Karpas-422 (cell line): ENCODE data around the gene ARHGEF40. TPM values are rescaled to one million over a fixed set of nuclear protein-coding genes. Genes with fewer than 3 reads are reported as not detected.

Experiments
- DNase-seq: peaks from one replicate; pipeline ENCODE4 v3.0.0-alpha.2; 2015
- H2AFZ ChIP-seq: fragments of 200-600 bp; sonication (generic); 2 replicates; pipeline ENCODE4 v1.6.1; 2014; ENCODE audit warnings: antibody characterized with exemption, low read length, mixed read lengths
- H3K27ac ChIP-seq: fragments of 200-600 bp; sonication (generic); 2 replicates; pipeline ENCODE4 v1.5.1; 2014; ENCODE audit warnings: mild to moderate bottlenecking, low read length, moderate library complexity
- H3K27me3 ChIP-seq: fragments of 200-600 bp; sonication (generic); 2 replicates; pipeline ENCODE4 v1.6.1; 2014; ENCODE audit warnings: low read length, mixed read lengths
- H3K36me3 ChIP-seq: fragments of 200-600 bp; sonication (generic); 2 replicates; pipeline ENCODE4 v1.6.1; 2014; ENCODE audit warnings: low read length, mixed read lengths; ENCODE audit not compliant: insufficient read depth
- H3K4me1 ChIP-seq: fragments of 200-600 bp; sonication (generic); 2 replicates; pipeline ENCODE4 v1.6.1; 2014; ENCODE audit warnings: mild to moderate bottlenecking, low read length, mixed read lengths
- H3K4me2 ChIP-seq: fragments of 200-600 bp; sonication (generic); 2 replicates; pipeline ENCODE4 v1.6.1; 2014; ENCODE audit warnings: low read length, low read depth, mild to moderate bottlenecking; ENCODE audit not compliant: poor library complexity, severe bottlenecking
- H3K4me3 ChIP-seq: fragments of 200-600 bp; sonication (generic); 2 replicates; pipeline ENCODE4 v1.5.1; 2014; ENCODE audit warnings: mild to moderate bottlenecking, antibody characterized with exemption, low read length, mixed read lengths
- H3K79me2 ChIP-seq: fragments of 200-600 bp; sonication (generic); 2 replicates; pipeline ENCODE4 v1.6.1; 2014; ENCODE audit warnings: mild to moderate bottlenecking, low read length, mixed read lengths
- H3K9ac ChIP-seq: fragments of 200-600 bp; sonication (generic); 2 replicates; pipeline ENCODE4 v1.6.0; 2014; ENCODE audit warnings: low read length
- H3K9me2 ChIP-seq: fragments of 200-600 bp; sonication (generic), shearing (Covaris generic); replicated peaks from 2 replicates; pipeline ENCODE4 v1.6.0; 2014; ENCODE audit warnings: mild to moderate bottlenecking, low read length, moderate library complexity; ENCODE audit not compliant: insufficient read depth
- H3K9me3 ChIP-seq: fragments of 300-700, 200-600 bp; sonication (generic); 2 replicates; pipeline ENCODE4 v1.6.1; 2014; ENCODE audit warnings: low read length, mixed read lengths
- H4K20me1 ChIP-seq: fragments of 200-600 bp; sonication (generic); 2 replicates; pipeline ENCODE4 v1.6.1; 2014; ENCODE audit warnings: mild to moderate bottlenecking, antibody characterized with exemption, low read length, low read depth; ENCODE audit not compliant: insufficient read depth
- total RNA-seq: library from RNA; depleted of rRNA; stranded (reverse); fragments of >200 nt; shearing (Covaris generic); gene quantifications from 2 replicates; pipeline ENCODE4 v1.2.3, GENCODE V29; 2014; ENCODE audit warnings: low replicate concordance

ARHGEF40 gene
- total RNA-seq, 1 experiment from 2014 or later: 2.2 TPM

DNA sequence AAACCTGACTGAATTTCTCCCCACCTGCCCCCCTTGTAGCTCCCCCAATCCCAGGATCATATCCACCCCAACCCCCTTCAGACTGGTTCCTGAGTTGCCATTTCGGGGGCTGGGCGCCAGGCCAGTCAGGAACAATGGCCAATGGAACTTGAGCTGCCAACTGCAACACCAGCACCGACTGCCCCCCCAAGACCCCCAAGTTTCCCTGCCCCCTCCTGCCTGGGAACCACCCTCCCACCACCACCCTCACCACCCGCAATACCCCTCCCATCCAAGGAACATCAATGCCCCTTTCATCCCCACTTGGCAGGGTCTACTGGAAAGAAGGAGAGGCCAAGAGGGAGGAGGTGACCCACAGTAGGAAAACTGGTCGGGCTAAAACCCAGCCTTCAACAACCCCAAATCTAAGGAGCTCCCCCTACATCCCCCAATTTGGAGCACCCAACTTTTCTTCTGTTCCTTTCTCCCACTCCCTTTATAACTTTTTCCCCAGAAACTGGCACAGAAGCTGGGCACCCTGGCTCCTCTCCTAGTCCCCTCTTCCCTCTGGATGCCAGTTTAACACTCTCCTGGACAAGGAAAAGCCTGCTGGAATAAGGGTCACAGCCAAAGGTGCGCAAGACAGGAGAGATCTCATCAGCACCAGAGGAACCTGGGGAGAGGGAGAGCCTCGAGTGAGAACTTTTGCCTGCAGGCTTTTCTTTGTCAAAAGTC is 43.7 kb upstream of the ARHGEF40 start:
- H3K27me3 ChIP-seq: no peaks in the 10 kb centered on the region; the same call in 1 of the 2 replicates
- H3K4me2 ChIP-seq: no peak overlapping the region
- no peaks in the 10 kb centered on the region for H3K9me3 ChIP-seq
- no peak for DNase-seq
- no peak overlapping the region for H3K4me3 ChIP-seq
- no peaks in the 10 kb centered on the region for H3K79me2 ChIP-seq
- H3K36me3 ChIP-seq: no peaks in the 10 kb centered on the region
- no peaks in the 10 kb centered on the region for H3K4me1 ChIP-seq
- no peaks in the 10 kb centered on the region for H3K9me2 ChIP-seq
- no peak overlapping the region for H3K27ac ChIP-seq
- H3K9ac ChIP-seq: no peak overlapping the region
- H2AFZ ChIP-seq: no peak overlapping the region
- H4K20me1 ChIP-seq: 0 out of 2 replicates have a peak, but pooled peaks cover 3% of the 10 kb centered on the region

DNA sequence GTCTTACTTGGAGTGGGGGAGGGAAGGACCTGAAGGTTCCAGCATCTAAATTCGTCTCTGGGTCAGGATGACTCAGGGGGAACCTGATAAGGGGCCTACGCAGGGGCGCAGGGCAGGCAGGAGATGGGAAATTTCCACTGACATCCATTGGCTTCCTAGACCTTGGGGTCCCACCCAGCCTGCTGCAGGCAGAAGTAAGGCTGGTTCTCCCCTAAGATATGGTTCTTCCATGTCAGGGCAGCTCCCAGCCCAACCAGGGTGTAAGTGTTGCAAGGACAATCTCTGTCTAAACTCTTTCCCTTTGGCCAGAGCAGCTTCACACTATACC is 43.2 kb upstream of the ARHGEF40 start:
- Histone ChIP-seq H2AFZ (no peak overlapping the region), H3K9me3 (no peaks in the 10 kb centered on the region), H3K4me2 (no peak overlapping the region), H3K27me3 (no peaks in the 10 kb centered on the region), H3K36me3 (no peaks in the 10 kb centered on the region), H3K9ac (no peak overlapping the region), H3K27ac (no peak overlapping the region), H4K20me1 (0 out of 2 replicates have a peak, but pooled peaks cover 3% of the 10 kb centered on the region), H3K79me2 (no peaks in the 10 kb centered on the region), H3K4me1 (no peaks in the 10 kb centered on the region), H3K9me2 (no peaks in the 10 kb centered on the region), H3K4me3 (no peak overlapping the region)
- DNase-seq: no peak

DNA sequence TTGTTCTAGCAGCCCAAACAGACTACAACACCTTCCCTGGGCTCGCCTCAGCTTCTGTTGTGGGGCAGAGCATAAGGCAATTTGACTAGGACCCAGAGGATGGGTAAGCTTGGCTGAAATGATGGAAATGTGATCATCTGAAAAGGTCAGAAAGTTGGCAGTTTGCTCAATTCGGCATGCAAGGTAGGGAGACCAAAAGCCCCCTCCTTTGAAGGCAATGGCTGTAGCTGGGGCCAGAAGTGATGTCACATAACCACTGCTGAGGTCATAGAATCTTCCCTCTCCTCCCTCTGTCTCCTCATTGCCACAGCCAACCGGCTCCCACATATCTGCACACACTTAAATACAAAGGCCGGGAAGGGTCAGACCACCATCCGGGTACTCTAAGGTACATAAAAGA is 40.2 kb upstream of the ARHGEF40 start, which contains the start of gene TPPP2:
Gene TPPP2, plus strand, starts transcription at position 301 of the 400 bp plus-strand sequence. CDS start 365 bp downstream, outside the sequence.
- H3K27me3 ChIP-seq: no peaks in the 10 kb centered on the region
- H3K4me2 ChIP-seq: no peak within 1 kb of the TSS

DNA sequence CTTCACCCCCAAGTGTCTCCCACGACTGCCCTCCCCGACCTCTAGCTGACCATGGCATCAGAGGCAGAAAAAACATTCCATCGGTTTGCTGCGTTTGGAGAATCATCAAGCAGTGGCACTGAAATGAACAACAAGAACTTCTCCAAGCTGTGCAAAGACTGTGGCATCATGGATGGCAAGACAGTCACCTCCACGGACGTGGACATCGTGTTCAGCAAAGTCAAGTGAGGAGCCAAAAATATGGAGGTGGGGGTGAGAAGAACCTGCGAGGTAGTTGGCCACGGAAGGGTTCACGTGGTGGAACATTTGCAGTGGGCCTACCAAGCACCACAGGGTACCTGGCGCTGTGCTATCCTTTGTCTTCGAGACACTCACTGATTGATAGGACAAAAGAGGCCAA is 39.6 kb upstream of the ARHGEF40 start:
- no peaks in the 10 kb centered on the region for H3K9me3 ChIP-seq
- H3K27me3 ChIP-seq: no peaks in the 10 kb centered on the region
- 0 out of 2 replicates have a peak, but pooled peaks cover 3% of the 10 kb centered on the region for H4K20me1 ChIP-seq
- no peaks in the 10 kb centered on the region for H3K79me2 ChIP-seq
- H3K9me2 ChIP-seq: no peaks in the 10 kb centered on the region
- no peaks in the 10 kb centered on the region for H3K36me3 ChIP-seq
- no peak overlapping the region for H3K27ac ChIP-seq
- H3K4me3 ChIP-seq: no peak overlapping the region
- DNase-seq: no peak
- no peak overlapping the region for H2AFZ ChIP-seq
- H3K4me1 ChIP-seq: no peaks in the 10 kb centered on the region
- no peak overlapping the region for H3K9ac ChIP-seq
- H3K4me2 ChIP-seq: no peak overlapping the region

More for the DNA sequence above, 40.2 kb upstream of the ARHGEF40 start, which contains the start of gene TPPP2:
- Histone ChIP-seq H3K79me2 (no peaks in the 10 kb centered on the region), H3K4me3 (no peak within 1 kb of the TSS), H3K9me2 (no peaks in the 10 kb centered on the region), H3K9ac (no peak within 1 kb of the TSS), H3K27ac (no peak within 1 kb of the TSS), H4K20me1 (0 out of 2 replicates have a peak, but pooled peaks cover 3% of the 10 kb centered on the region), H3K36me3 (no peaks in the 10 kb centered on the region), H2AFZ (no peak within 1 kb of the TSS), H3K9me3 (no peaks in the 10 kb centered on the region), H3K4me1 (no peaks in the 10 kb centered on the region)
- no peak for DNase-seq

DNA sequence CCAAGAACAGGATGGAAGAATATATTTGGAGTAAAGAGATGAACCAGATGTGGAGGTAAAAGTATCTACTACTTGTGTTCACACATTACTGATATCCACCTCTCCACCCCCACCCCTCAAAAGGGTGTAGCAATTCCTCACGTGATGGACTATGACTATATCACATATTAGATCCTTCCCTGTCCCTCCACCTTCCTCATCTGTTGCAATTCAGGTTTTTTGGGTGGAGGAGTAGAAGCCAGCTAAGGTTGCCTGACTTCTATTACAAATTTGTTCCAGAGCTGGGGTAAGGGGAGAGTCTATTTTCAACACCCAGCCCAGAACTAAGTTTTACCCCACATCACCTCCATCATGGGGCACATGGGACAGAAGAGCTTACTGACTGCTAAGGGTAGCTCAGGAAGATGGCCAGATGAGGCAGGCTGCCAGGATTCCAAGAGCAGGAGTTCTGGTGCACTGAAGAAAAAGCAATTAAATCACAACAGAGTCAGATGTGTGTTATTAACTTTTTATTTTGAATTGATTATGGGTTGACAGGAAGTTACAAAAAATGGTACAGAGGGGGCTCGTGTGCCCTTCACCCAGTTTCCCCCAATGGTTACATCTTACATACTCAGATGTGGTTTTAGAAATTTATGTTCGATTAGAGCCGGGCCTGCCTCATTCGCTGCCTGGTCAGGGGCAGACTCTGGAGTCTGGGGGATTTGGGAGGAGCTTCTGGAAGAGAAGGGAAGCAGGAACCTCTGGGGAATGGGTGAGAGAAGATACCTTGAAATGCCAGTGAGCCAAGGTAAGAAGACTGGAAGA is 37.6 kb upstream of the ARHGEF40 start:
- Histone ChIP-seq H3K4me1 (no peaks in the 10 kb centered on the region), H3K9me2 (no peaks in the 10 kb centered on the region), H3K27me3 (no peaks in the 10 kb centered on the region), H3K9me3 (no peaks in the 10 kb centered on the region), H4K20me1 (no peaks in the 10 kb centered on the region), H3K9ac (no peak overlapping the region), H3K36me3 (no peaks in the 10 kb centered on the region), H3K4me2 (no peak overlapping the region), H3K4me3 (no peak overlapping the region), H2AFZ (no peak overlapping the region), H3K79me2 (no peaks in the 10 kb centered on the region), H3K27ac (no peak overlapping the region)
- DNase-seq: no peak

DNA sequence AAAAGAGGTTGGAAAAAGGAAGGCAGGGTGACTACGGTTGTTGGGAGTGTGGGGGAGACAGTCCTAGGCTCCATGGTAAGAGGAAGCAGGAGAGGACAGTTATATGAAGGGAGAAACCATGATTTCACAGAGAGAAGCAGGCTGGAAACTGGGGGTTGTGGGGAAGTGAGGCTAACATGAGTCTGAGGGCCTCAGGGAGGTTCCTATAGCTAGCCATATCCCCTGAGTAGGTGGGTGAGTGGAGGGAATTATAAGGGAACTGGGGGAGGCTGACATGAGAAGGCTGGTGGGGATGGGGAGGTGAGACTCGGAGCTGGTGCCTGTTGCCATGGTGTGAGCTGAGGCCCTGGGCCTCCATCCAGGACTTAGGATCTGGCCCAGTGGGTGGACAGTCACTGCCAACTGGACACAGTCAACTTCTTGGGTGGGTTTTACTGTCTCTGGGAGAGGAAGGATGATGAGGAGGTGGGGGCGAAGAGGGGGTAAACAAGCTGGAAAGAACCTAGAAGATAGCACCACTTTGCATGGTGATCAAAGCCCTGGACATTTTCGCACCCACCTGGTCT is 36.9 kb upstream of the ARHGEF40 start:
- H3K27ac ChIP-seq: no peak overlapping the region
- H3K4me1 ChIP-seq: no peaks in the 10 kb centered on the region
- no peaks in the 10 kb centered on the region for H3K27me3 ChIP-seq
- no peak overlapping the region for H2AFZ ChIP-seq
- H4K20me1 ChIP-seq: no peaks in the 10 kb centered on the region
- no peaks in the 10 kb centered on the region for H3K36me3 ChIP-seq
- H3K4me2 ChIP-seq: no peak overlapping the region
- no peaks in the 10 kb centered on the region for H3K79me2 ChIP-seq
- H3K9ac ChIP-seq: no peak overlapping the region
- no peaks in the 10 kb centered on the region for H3K9me2 ChIP-seq
- no peak overlapping the region for H3K4me3 ChIP-seq
- no peak for DNase-seq
- no peaks in the 10 kb centered on the region for H3K9me3 ChIP-seq

DNA sequence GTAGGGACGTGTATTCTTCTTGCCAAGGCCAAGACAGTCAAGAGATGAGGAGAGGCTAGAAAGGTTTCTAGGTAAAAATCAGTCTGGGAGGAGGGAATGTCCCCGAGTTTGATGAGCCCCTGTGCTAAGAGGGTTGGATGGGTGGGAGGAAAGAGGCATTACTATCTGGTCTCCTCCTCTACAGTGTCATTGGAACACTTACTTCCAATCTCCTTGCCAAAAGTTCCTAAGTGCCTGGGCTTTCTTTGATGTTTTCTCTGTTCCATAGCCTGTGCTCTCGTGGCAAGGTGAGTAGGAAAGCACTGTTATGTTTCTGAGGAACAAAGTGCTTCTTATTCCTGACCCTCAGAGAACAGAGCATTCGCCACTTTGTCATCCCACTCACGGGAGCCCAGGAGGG is 35.4 kb upstream of the ARHGEF40 start, which contains the start of gene RNASE13:
Gene RNASE13, minus strand, starts transcription at position 101 of the 400 bp plus-strand sequence. CDS start 519 bp downstream, outside the sequence.
- H3K9ac ChIP-seq: no peak within 1 kb of the TSS
- no peaks in the 10 kb centered on the region for H3K36me3 ChIP-seq
- no peaks in the 10 kb centered on the region for H3K9me3 ChIP-seq
- no peak within 1 kb of the TSS for H3K4me3 ChIP-seq
- H3K79me2 ChIP-seq: no peaks in the 10 kb centered on the region
- no peak within 1 kb of the TSS for H2AFZ ChIP-seq
- no peak for DNase-seq
- no peaks in the 10 kb centered on the region for H3K27me3 ChIP-seq
- no peak within 1 kb of the TSS for H3K4me2 ChIP-seq
- H3K4me1 ChIP-seq: no peaks in the 10 kb centered on the region
- no peaks in the 10 kb centered on the region for H4K20me1 ChIP-seq
- H3K27ac ChIP-seq: no peak within 1 kb of the TSS
- H3K9me2 ChIP-seq: no peaks in the 10 kb centered on the region

DNA sequence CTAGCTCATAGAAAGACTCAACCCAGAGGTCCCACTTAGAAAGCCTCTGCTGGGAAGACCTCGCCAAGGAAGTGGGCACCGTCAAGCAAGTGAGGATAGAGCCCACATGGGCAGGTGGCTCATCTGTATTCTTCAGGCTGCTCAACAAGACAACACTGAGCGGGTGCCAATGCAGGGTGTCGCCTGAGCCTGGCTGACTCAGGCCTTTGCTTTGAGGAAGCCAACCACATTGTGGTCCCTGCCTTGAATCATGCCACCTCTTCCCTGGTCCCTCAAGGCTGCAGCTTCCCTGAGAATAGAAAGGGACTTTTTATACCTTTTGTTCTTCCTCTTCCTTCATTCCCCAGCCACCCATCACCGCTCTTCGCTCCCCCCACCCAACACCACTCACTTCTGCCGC is 33.4 kb upstream of the ARHGEF40 start:
- Histone ChIP-seq H3K27ac (no peak overlapping the region), H3K4me1 (no peaks in the 10 kb centered on the region), H3K9ac (no peak overlapping the region), H4K20me1 (no peaks in the 10 kb centered on the region), H3K9me2 (no peaks in the 10 kb centered on the region), H3K4me3 (no peak overlapping the region), H2AFZ (no peak overlapping the region), H3K36me3 (no peaks in the 10 kb centered on the region), H3K79me2 (no peaks in the 10 kb centered on the region), H3K4me2 (no peak overlapping the region), H3K9me3 (no peaks in the 10 kb centered on the region), H3K27me3 (no peaks in the 10 kb centered on the region)
- no peak for DNase-seq
